Neural progenitor cell (in vitro differentiated cells): ENCODE results near the gene TPSAB1. TPM values are rescaled to one million over a fixed set of nuclear protein-coding genes. Genes with fewer than 3 reads are reported as not detected.
"Not testable (repeated sequence)": the region's sequence is repeated elsewhere in the genome, so short reads cannot be mapped to it uniquely, and the experiment has no call there.

Source experiments
- DNase-seq: peaks from one replicate; pipeline ENCODE4 v3.0.0-alpha.2; 2016; ENCODE audit warnings: low spot score
- H2AFZ ChIP-seq: fragments of 200-600 bp; sonication (generic); replicated peaks from 2 replicates; pipeline ENCODE4 v1.6.1; 2016; ENCODE audit warnings: antibody characterized with exemption
- H3F3A ChIP-seq: fragments of 200-600 bp; sonication (generic); 2 replicates; pipeline ENCODE4 v1.6.1; 2016; ENCODE audit warnings: antibody characterized with exemption, low read depth
- H3K27ac ChIP-seq: fragments of 200-600 bp; sonication (generic); 2 replicates; pipeline ENCODE4 v1.5.1; 2016; ENCODE audit warnings: mild to moderate bottlenecking
- H3K27me3 ChIP-seq: fragments of 200-600 bp; sonication (generic); 2 replicates; pipeline ENCODE4 v1.6.1; 2016; ENCODE audit warnings: mild to moderate bottlenecking, moderate library complexity
- H3K36me3 ChIP-seq: fragments of 200-600 bp; sonication (generic); 2 replicates; pipeline ENCODE4 v1.5.1; 2016
- H3K4me1 ChIP-seq: fragments of 200-600 bp; sonication (generic); 2 replicates; pipeline ENCODE4 v1.6.1; 2016; ENCODE audit warnings: mixed run types
- H3K4me2 ChIP-seq: fragments of 200-600 bp; sonication (generic); 2 replicates; pipeline ENCODE4 v1.6.1; 2016
- H3K4me3 ChIP-seq: fragments of 200-600 bp; sonication (generic); 2 replicates; pipeline ENCODE4 v1.5.1; 2016
- H3K79me2 ChIP-seq: fragments of 200-600 bp; sonication (generic); 2 replicates; pipeline ENCODE4 v1.6.1; 2016; ENCODE audit warnings: low read depth
- H3K9ac ChIP-seq: fragments of 200-600 bp; sonication (generic); 2 replicates; pipeline ENCODE4 v1.6.1; 2016
- H3K9me3 ChIP-seq: fragments of 200-600 bp; sonication (generic); 2 replicates; pipeline ENCODE4 v1.5.1; 2016; ENCODE audit warnings: low read depth
- H4K20me1 ChIP-seq: fragments of 200-600 bp; sonication (generic); 2 replicates; pipeline ENCODE4 v1.6.1; 2016; ENCODE audit warnings: low read depth
- H3K27ac Mint-ChIP-seq: 3 replicates; pipeline ENCODE4 v1.8.0; 2021; ENCODE audit warnings: mixed read lengths
- H3K27me3 Mint-ChIP-seq: 2 replicates; pipeline ENCODE4 v1.8.0; 2022; ENCODE audit warnings: low read depth, mild to moderate bottlenecking, inconsistent platforms, moderate library complexity, mixed read lengths; ENCODE audit not compliant: insufficient read depth
- H3K36me3 Mint-ChIP-seq: 3 replicates; pipeline ENCODE4 v1.8.0; 2021; ENCODE audit warnings: mixed read lengths
- H3K4me1 Mint-ChIP-seq: 3 replicates; pipeline ENCODE4 v1.8.0; 2021; ENCODE audit warnings: mixed read lengths
- H3K4me3 Mint-ChIP-seq: 3 replicates; pipeline ENCODE4 v1.8.0; 2021; ENCODE audit warnings: mild to moderate bottlenecking, moderate library complexity, mixed read lengths
- H3K9me3 Mint-ChIP-seq: 3 replicates; pipeline ENCODE4 v1.8.0; 2020; ENCODE audit warnings: mixed read lengths
- total RNA-seq: library from RNA; depleted of rRNA; stranded (reverse); fragments of >200 nt; gene quantifications from 2 replicates; pipeline ENCODE4 v1.2.3, GENCODE V29; 2015; ENCODE audit warnings: low replicate concordance

The TPSAB1 gene
- total RNA-seq, 1 donor from 2014 or later: not detected

DNA sequence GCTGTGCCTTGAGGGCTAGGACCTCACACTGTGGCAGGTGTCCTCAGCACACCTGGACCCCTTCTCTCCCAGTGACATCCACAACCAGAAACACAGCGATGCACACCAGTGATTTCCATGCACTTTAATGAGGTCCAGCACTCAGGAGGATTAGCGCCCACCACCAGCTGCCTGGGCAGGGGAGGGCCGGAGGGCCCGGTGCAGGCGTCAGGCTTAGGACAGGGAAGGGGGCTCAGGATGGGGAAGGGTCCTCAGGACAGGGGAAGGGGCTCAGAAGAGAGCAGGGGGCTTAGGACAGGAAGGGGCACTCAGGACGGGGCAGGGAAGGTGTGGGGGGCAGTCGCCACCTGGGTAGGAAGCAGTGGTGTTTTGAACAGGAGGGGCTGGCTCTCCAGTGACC lies 12.3 kb upstream of the TPSAB1 start:
- H3K9ac ChIP-seq, H3K36me3 Mint-ChIP-seq, H3K4me1 ChIP-seq, H3K9me3 Mint-ChIP-seq, H3K27ac ChIP-seq, H4K20me1 ChIP-seq, H3K27ac Mint-ChIP-seq, H3K79me2 ChIP-seq, H3F3A ChIP-seq, H3K27me3 ChIP-seq, H2AFZ ChIP-seq, H3K4me3 ChIP-seq, H3K4me1 Mint-ChIP-seq, H3K4me3 Mint-ChIP-seq, DNase-seq, H3K4me2 ChIP-seq, H3K36me3 ChIP-seq, H3K9me3 ChIP-seq, H3K27me3 Mint-ChIP-seq: not testable (repeated sequence)

DNA sequence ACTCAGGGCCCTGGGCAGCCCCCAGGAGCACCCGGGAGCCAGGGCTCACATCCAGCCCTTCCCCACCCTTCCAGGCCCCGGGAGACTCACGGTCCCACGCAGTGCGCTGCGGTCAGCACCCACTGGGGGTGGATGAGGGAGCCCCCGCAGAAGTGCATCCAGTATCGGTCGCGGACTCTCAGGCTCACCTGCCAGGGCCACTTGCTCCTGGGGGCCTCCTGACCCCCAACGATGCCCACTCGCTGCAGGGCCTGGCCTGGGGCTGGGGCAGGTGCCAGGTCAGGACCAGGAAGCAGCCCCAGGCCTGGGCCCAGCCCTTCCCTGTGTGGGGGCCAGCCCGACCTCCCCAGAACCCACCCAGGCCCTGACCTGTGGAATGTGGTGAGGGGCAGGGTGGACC lies 11.0 kb upstream of the TPSAB1 start:
- DNase-seq, H3K27ac ChIP-seq, H3K4me3 ChIP-seq, H3K36me3 Mint-ChIP-seq, H3K79me2 ChIP-seq, H3F3A ChIP-seq, H3K9ac ChIP-seq, H3K27ac Mint-ChIP-seq, H3K4me2 ChIP-seq, H4K20me1 ChIP-seq, H3K4me1 Mint-ChIP-seq, H3K4me3 Mint-ChIP-seq, H3K9me3 ChIP-seq, H3K27me3 Mint-ChIP-seq, H3K27me3 ChIP-seq, H2AFZ ChIP-seq, H3K4me1 ChIP-seq, H3K36me3 ChIP-seq, H3K9me3 Mint-ChIP-seq: not testable (repeated sequence)

DNA sequence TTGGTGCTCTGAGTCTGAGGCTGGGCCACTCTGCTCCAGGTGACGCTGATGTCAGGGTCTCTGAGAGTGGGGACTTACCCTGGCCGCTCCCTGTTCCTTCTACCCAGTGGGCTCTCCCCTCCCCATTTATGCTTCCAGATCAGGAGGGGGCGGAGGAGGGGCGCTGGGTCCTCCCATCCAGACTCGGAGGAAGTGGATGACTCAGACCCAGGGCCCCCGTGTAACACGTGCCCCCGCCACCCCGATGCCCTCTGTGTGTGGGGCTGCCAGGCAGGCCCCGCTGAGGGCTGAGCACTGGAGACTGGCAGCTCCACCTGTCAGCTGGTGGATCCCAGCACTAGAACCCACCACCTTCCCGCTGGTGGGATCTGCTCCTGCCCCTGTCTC lies 10.4 kb upstream of the TPSAB1 start, which contains the start of gene TPSB2:
Gene TPSB2, minus strand, starts transcription at position 101 of the 387 bp plus-strand sequence. CDS start 233 bp downstream, outside the sequence.
- H3K36me3 Mint-ChIP-seq, H3K9me3 ChIP-seq, H3K4me2 ChIP-seq, H3K36me3 ChIP-seq, H3K79me2 ChIP-seq, H4K20me1 ChIP-seq, H3K9me3 Mint-ChIP-seq, H3F3A ChIP-seq, H3K4me3 Mint-ChIP-seq, H3K27ac ChIP-seq, H3K4me1 Mint-ChIP-seq, H3K4me3 ChIP-seq, H3K27me3 Mint-ChIP-seq, H3K9ac ChIP-seq, H3K27me3 ChIP-seq, DNase-seq, H3K4me1 ChIP-seq, H3K27ac Mint-ChIP-seq, H2AFZ ChIP-seq: not testable (repeated sequence)

GRCh38 chr16:1230471-1231212 lies 9.9 kb upstream of the TPSAB1 start:
- not testable (repeated sequence) for DNase-seq, H3K4me2 ChIP-seq, H4K20me1 ChIP-seq, H2AFZ ChIP-seq, H3K79me2 ChIP-seq, H3K27ac ChIP-seq, H3K9me3 ChIP-seq, H3K4me1 ChIP-seq, H3K9me3 Mint-ChIP-seq, H3K9ac ChIP-seq, H3K4me1 Mint-ChIP-seq, H3K4me3 ChIP-seq, H3K27me3 Mint-ChIP-seq, H3K36me3 Mint-ChIP-seq, H3K4me3 Mint-ChIP-seq, H3K36me3 ChIP-seq, H3K27me3 ChIP-seq, H3K27ac Mint-ChIP-seq, H3F3A ChIP-seq

DNA sequence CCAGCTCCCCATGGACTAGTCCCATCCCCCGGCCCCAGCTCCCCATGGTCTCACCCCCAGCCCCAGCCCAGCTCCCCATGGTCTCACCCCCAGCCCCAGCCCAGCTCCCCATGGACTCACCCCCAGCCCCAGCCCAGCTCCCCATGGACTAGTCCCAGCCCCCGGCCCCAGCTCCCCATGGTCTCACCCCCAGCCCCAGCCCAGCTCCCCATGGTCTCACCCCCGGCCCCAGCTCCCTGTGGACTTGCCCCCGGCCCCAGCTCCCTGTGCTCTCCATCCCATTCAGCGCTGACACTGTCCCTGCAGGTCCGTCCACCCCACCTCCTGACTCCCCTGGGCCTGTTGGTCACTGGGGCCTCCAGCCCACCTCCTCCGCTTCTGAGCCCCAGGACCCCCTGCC lies 9.2 kb upstream of the TPSAB1 start:
- H3F3A ChIP-seq, H3K27me3 ChIP-seq, H2AFZ ChIP-seq, H3K4me1 ChIP-seq, H3K4me2 ChIP-seq, H3K36me3 Mint-ChIP-seq, H3K4me3 Mint-ChIP-seq, DNase-seq, H4K20me1 ChIP-seq, H3K27ac Mint-ChIP-seq, H3K9me3 ChIP-seq, H3K4me3 ChIP-seq, H3K27ac ChIP-seq, H3K27me3 Mint-ChIP-seq, H3K9me3 Mint-ChIP-seq, H3K9ac ChIP-seq, H3K79me2 ChIP-seq, H3K4me1 Mint-ChIP-seq, H3K36me3 ChIP-seq: not testable (repeated sequence)

GRCh38 chr16:1232049-1232748 lies 8.3 kb upstream of the TPSAB1 start:
- not testable (repeated sequence) for H2AFZ ChIP-seq, H3K27me3 ChIP-seq, H3K9me3 Mint-ChIP-seq, H3K4me3 ChIP-seq, H3K27ac Mint-ChIP-seq, H3K4me3 Mint-ChIP-seq, H4K20me1 ChIP-seq, H3K4me1 ChIP-seq, H3K4me2 ChIP-seq, H3K9ac ChIP-seq, H3K27ac ChIP-seq, H3K9me3 ChIP-seq, H3K36me3 Mint-ChIP-seq, H3K4me1 Mint-ChIP-seq, DNase-seq, H3K36me3 ChIP-seq, H3K27me3 Mint-ChIP-seq, H3K79me2 ChIP-seq, H3F3A ChIP-seq

GRCh38 chr16:1236659-1237058 lies 3.8 kb upstream of the TPSAB1 start:
- not testable (repeated sequence) for H2AFZ ChIP-seq, H3K27ac ChIP-seq, H3K27me3 Mint-ChIP-seq, H3K27me3 ChIP-seq, H3K4me1 Mint-ChIP-seq, H3K27ac Mint-ChIP-seq, H3K4me2 ChIP-seq, H3K4me1 ChIP-seq, DNase-seq, H3K9ac ChIP-seq, H3K36me3 ChIP-seq, H3K36me3 Mint-ChIP-seq, H4K20me1 ChIP-seq, H3K4me3 Mint-ChIP-seq, H3K79me2 ChIP-seq, H3K4me3 ChIP-seq, H3K9me3 Mint-ChIP-seq, H3K9me3 ChIP-seq, H3F3A ChIP-seq
